Endodermal cell (in vitro differentiated cells): ENCODE measurements around the gene CNTN4. TPM values are rescaled to one million over a fixed set of nuclear protein-coding genes. Genes with fewer than 3 reads are reported as not detected.

ENCODE experiments used
- DNase-seq: peaks from one replicate; pipeline ENCODE4 v3.0.0-alpha.2; 2017
- H3K27ac ChIP-seq: 2 replicates; pipeline ENCODE4 v1.5.1; 2013; ENCODE audit warnings: mild to moderate bottlenecking, low read depth, low read length, moderate library complexity
- H3K27me3 ChIP-seq: 2 replicates; pipeline ENCODE4 v1.6.1; 2013; ENCODE audit warnings: mild to moderate bottlenecking, low read length, moderate library complexity; ENCODE audit not compliant: insufficient read depth, control insufficient read depth, poor library complexity, severe bottlenecking
- H3K36me3 ChIP-seq: 2 replicates; pipeline ENCODE4 v1.7.0; 2013; ENCODE audit warnings: mild to moderate bottlenecking, low read length, moderate library complexity; ENCODE audit not compliant: control insufficient read depth, insufficient read depth
- H3K4me1 ChIP-seq: one replicate; pipeline ENCODE4 v1.7.0; 2013; ENCODE audit warnings: low read length; ENCODE audit not compliant: control insufficient read depth, insufficient read depth
- H3K4me3 ChIP-seq: 2 replicates; pipeline ENCODE4 v1.5.1; 2013; ENCODE audit warnings: mild to moderate bottlenecking, low read length, moderate library complexity
- H3K9ac ChIP-seq: 2 replicates; pipeline ENCODE4 v1.6.1; 2013; ENCODE audit warnings: mild to moderate bottlenecking, low read length, moderate library complexity; ENCODE audit not compliant: poor library complexity, severe bottlenecking; ENCODE audit errors: extremely low read depth
- H3K9me3 ChIP-seq: 2 replicates; pipeline ENCODE4 v1.6.1; 2013; ENCODE audit warnings: mild to moderate bottlenecking, low read length, moderate library complexity; ENCODE audit not compliant: control insufficient read depth
- H3K27ac Mint-ChIP-seq: 2 replicates; pipeline ENCODE4 v1.8.0; 2020; ENCODE audit warnings: mixed read lengths
- H3K27me3 Mint-ChIP-seq: 2 replicates; pipeline ENCODE4 v1.8.0; 2021; ENCODE audit warnings: mild to moderate bottlenecking, mixed read lengths; ENCODE audit not compliant: insufficient read depth
- H3K36me3 Mint-ChIP-seq: 2 replicates; pipeline ENCODE4 v1.8.0; 2020; ENCODE audit warnings: low read depth, mixed read lengths
- H3K4me1 Mint-ChIP-seq: 2 replicates; pipeline ENCODE4 v1.8.0; 2020; ENCODE audit warnings: mixed read lengths
- H3K4me3 Mint-ChIP-seq: 2 replicates; pipeline ENCODE4 v1.8.0; 2020; ENCODE audit warnings: mild to moderate bottlenecking, moderate library complexity, mixed read lengths
- H3K9me3 Mint-ChIP-seq: 2 replicates; pipeline ENCODE4 v1.8.0; 2020; ENCODE audit warnings: mild to moderate bottlenecking, mixed read lengths
- WGBS, 2 experiments: methylation state at CpG; one replicate each; pipeline versions ENCODE4 v1.1.5 to v1.1.7; 2013; ENCODE audit warnings: missing lambda C conversion rate in 2 of 2, mixed read lengths in 1 of 2; ENCODE audit not compliant: insufficient coverage in 1 of 2, insufficient read length in 1 of 2; 5-methylcytosine and 5-hydroxymethylcytosine counted together
- total RNA-seq, 2 donors: library from RNA; stranded (reverse); fragmentation: NEBNext Ultra II Directional in 1 of 2; extraction: Animal tissue kit (Norgen Biotek cat#: 25700) in 1 of 2; gene quantifications; 2 replicates in 1 of 2; 3 replicates in 1 of 2; pipeline ENCODE4 v1.2.1, GENCODE V29; 2021
- TF ChIP-seq, protein P1 (sequence below): fragments of 200-600 bp; sonication (generic); conservative IDR thresholded peaks from 2 replicates; pipeline ENCODE4 v1.5.0; 2021; ENCODE audit warnings: antibody characterized with exemption, mild to moderate bottlenecking

CNTN4 gene
- total RNA-seq, 2 donors from 2014 or later, result 10.8 to 11.1 TPM

DNA sequence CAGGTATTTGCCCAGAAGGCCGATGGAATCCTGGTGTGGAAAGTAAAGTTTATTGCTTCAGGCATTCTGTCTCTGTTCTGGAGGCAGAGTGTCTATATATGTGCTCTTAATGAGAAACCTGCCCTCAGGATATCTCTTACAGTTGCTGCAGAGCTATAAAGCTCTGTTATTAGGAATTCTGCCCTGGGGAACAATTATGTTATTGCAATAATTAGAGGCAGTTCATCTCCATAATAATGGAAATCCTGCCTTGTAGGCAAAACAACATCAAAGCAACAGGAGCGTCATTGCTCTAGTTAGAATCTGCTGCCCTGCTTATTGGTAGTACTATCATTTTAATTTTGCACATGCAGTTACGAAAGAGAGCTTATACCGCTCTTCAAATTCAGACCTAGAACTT, 835.9 kb downstream of the CNTN4 start:
- H3K27ac ChIP-seq, result no peak overlapping the region
- TF ChIP-seq, protein P1, sequence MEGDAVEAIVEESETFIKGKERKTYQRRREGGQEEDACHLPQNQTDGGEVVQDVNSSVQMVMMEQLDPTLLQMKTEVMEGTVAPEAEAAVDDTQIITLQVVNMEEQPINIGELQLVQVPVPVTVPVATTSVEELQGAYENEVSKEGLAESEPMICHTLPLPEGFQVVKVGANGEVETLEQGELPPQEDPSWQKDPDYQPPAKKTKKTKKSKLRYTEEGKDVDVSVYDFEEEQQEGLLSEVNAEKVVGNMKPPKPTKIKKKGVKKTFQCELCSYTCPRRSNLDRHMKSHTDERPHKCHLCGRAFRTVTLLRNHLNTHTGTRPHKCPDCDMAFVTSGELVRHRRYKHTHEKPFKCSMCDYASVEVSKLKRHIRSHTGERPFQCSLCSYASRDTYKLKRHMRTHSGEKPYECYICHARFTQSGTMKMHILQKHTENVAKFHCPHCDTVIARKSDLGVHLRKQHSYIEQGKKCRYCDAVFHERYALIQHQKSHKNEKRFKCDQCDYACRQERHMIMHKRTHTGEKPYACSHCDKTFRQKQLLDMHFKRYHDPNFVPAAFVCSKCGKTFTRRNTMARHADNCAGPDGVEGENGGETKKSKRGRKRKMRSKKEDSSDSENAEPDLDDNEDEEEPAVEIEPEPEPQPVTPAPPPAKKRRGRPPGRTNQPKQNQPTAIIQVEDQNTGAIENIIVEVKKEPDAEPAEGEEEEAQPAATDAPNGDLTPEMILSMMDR, result no peak
- no peaks in the 10 kb centered on the region for H3K27me3 ChIP-seq
- 94 to 100% methylated on average over 3 to 4 of the region's 4 CpGs for WGBS, 2 experiments
- H3K36me3 ChIP-seq, result no peaks in the 10 kb centered on the region
- no peak for DNase-seq
- H3K4me1 Mint-ChIP-seq, result peaks cover 3% of the 10 kb centered on the region
- H3K9me3 ChIP-seq, result no peaks in the 10 kb centered on the region
- no peak overlapping the region for H3K9ac ChIP-seq
- H3K4me3 ChIP-seq, result no peak overlapping the region
- no peak overlapping the region for H3K27ac Mint-ChIP-seq
- peaks cover 2% of the 10 kb centered on the region for H3K36me3 Mint-ChIP-seq
- no peaks in the 10 kb centered on the region for H3K4me1 ChIP-seq
- H3K27me3 Mint-ChIP-seq, result no peaks in the 10 kb centered on the region
- peaks cover 4% of the 10 kb centered on the region for H3K9me3 Mint-ChIP-seq
- H3K4me3 Mint-ChIP-seq, result no peak overlapping the region

- H3K27ac ChIP-seq, result no peak overlapping the region
- no peaks in the 10 kb centered on the region for H3K9me3 ChIP-seq
- TF ChIP-seq, protein P1, result no peak
- Mint-ChIP-seq H3K9me3 (peaks cover 4% of the 10 kb centered on the region), H3K4me1 (peaks cover 3% of the 10 kb centered on the region), H3K27ac (no peak overlapping the region), H3K36me3 (peaks cover 2% of the 10 kb centered on the region), H3K27me3 (no peaks in the 10 kb centered on the region), H3K4me3 (no peak overlapping the region)
- WGBS, 2 experiments, result 94% methylated on average over 2 of the region's 2 CpGs; no CpG with 5 or more reads in 1 of the 2 experiments
- DNase-seq, result no peak
- H3K9ac ChIP-seq, result no peak overlapping the region
- no peaks in the 10 kb centered on the region for H3K27me3 ChIP-seq
- H3K4me3 ChIP-seq, result no peak overlapping the region
- H3K4me1 ChIP-seq, result no peaks in the 10 kb centered on the region
- no peaks in the 10 kb centered on the region for H3K36me3 ChIP-seq
Measured at GRCh38 chr3:2937055-2937454, 838.4 kb downstream of the CNTN4 start.

DNA sequence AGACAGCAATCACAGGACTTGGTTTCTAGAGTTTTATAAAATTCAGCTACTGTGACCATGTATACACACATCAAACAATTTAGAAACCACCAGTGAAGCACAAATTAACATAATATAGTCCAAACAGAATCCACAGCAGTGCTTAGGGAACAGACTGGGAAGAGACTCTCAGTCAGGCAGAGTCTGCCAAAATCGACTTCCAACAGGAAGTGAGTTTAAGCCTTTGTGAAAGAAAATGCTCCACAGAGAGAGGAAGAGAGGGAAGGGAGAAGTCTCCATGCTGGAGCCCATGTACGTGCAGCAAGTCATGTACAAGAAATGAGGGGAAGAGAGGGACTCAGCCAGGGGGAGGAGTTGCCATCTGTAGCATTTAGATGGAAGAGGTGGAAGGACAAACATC, 838.9 kb downstream of the CNTN4 start:
- Mint-ChIP-seq H3K27ac (no peak overlapping the region), H3K27me3 (no peaks in the 10 kb centered on the region), H3K4me1 (peaks cover 3% of the 10 kb centered on the region), H3K36me3 (no peaks in the 10 kb centered on the region), H3K9me3 (no peaks in the 10 kb centered on the region), H3K4me3 (no peak overlapping the region)
- Histone ChIP-seq H3K9ac (no peak overlapping the region), H3K27me3 (no peaks in the 10 kb centered on the region), H3K36me3 (no peaks in the 10 kb centered on the region), H3K27ac (no peak overlapping the region), H3K4me1 (no peaks in the 10 kb centered on the region), H3K9me3 (no peaks in the 10 kb centered on the region), H3K4me3 (no peak overlapping the region)
- DNase-seq, result no peak
- 82 to 85% methylated on average over 2 of the region's 2 CpGs for WGBS, 2 experiments
- TF ChIP-seq, protein P1, result no peak
